Testis (tissue), 2 donors: ENCODE data around the gene CD4.

Experiments
- CTCF ChIP-seq, 3 experiments: fragments of 450-650 bp in 2 of 3; fragments of 200-600 bp in 1 of 3; sonication (generic) in 1 of 3; IDR thresholded peaks; one replicate each; pipeline ENCODE4 v1.5.1; 2016 to 2019; ENCODE audit warnings: antibody characterized with exemption in 3 of 3, mild to moderate bottlenecking in 2 of 3, moderate library complexity in 1 of 3
- POLR2A ChIP-seq: fragments of 450-650 bp; IDR thresholded peaks from one replicate; pipeline ENCODE4 v1.6.1; 2017; ENCODE audit warnings: antibody characterized with exemption, mild to moderate bottlenecking, moderate library complexity

GRCh38 chr12:6809056-6809455 is 19.7 kb downstream of the CD4 start:
- TF ChIP-seq POLR2A (no peak), CTCF (IDR thresholded peaks at IDR 0.05) (no peak)
